OCI-LY3 (cell line): ENCODE data around the gene CEACAM6.

Experiments used
- H2AFZ ChIP-seq: fragments of 200-600, 300-600 bp; shearing (Covaris generic); 2 replicates; pipeline ENCODE4 v1.6.0; 2014; ENCODE audit warnings: antibody characterized with exemption, low read depth, low read length
- H3K27ac ChIP-seq: fragments of 200-600, 300-600 bp; sonication (generic); 2 replicates; pipeline ENCODE4 v1.5.1; 2014; ENCODE audit warnings: mild to moderate bottlenecking, low read length, moderate library complexity, mixed read lengths
- H3K27me3 ChIP-seq: fragments of 200-600, 300-600 bp; sonication (generic); 2 replicates; pipeline ENCODE4 v1.6.1; 2014; ENCODE audit warnings: low read depth, low read length, mixed read lengths
- H3K36me3 ChIP-seq: fragments of 200-600, 300-600 bp; sonication (generic); replicated peaks from 2 replicates; pipeline ENCODE3; 2014; ENCODE audit warnings: low read depth, low read length, mixed read lengths
- H3K4me1 ChIP-seq: fragments of 300-600, 200-600 bp; sonication (generic); 2 replicates; pipeline ENCODE4 v1.6.1; 2014; ENCODE audit warnings: low read length, mixed read lengths
- H3K4me2 ChIP-seq: fragments of 200-600, 300-600 bp; sonication (generic); 2 replicates; pipeline ENCODE4 v1.6.1; 2014; ENCODE audit warnings: low read length, mixed read lengths
- H3K4me3 ChIP-seq: fragments of 300-600, 200-600 bp; sonication (generic); 2 replicates; pipeline ENCODE4 v1.5.1; 2014; ENCODE audit warnings: antibody characterized with exemption, mild to moderate bottlenecking, low read length, moderate library complexity
- H3K79me2 ChIP-seq: fragments of 300-600, 200-600 bp; shearing (Covaris generic); 2 replicates; pipeline ENCODE4 v1.6.1; 2014; ENCODE audit warnings: mild to moderate bottlenecking, low read length, mixed read lengths
- H3K9ac ChIP-seq: fragments of 300-600, 200-600 bp; shearing (Covaris generic); 2 replicates; pipeline ENCODE4 v1.6.0; 2014; ENCODE audit warnings: mild to moderate bottlenecking, low read length, moderate library complexity
- H3K9me3 ChIP-seq: fragments of 200-600, 300-600 bp; shearing (Covaris generic); 2 replicates; pipeline ENCODE4 v1.6.1; 2014; ENCODE audit warnings: low read length, mixed read lengths; ENCODE audit not compliant: insufficient read depth
- H4K20me1 ChIP-seq: fragments of 200-600, 300-600 bp; sonication (generic); 2 replicates; pipeline ENCODE4 v1.6.1; 2016; ENCODE audit warnings: low read length, mixed read lengths; ENCODE audit not compliant: insufficient read depth
- CTCF ChIP-seq: fragments of 200-600, 300-600 bp; sonication (generic); IDR thresholded peaks from 2 replicates; pipeline ENCODE4 v1.5.1; 2014; ENCODE audit warnings: antibody characterized with exemption, low read length, low read depth
- EZH2phosphoT487 ChIP-seq: fragments of 200-600 bp; shearing (Covaris generic); IDR thresholded peaks from 2 replicates; pipeline ENCODE4 v1.6.1; 2018; ENCODE audit warnings: antibody characterized with exemption, mixed run types, low read depth

Gene CEACAM6

GRCh38 chr19:41810301-41810700 lies 55.0 kb downstream of the CEACAM6 start:
- H3K79me2 ChIP-seq: no peaks in the 10 kb centered on the region
- no peaks in the 10 kb centered on the region for H3K9me3 ChIP-seq
- TF ChIP-seq EZH2phosphoT487 (no peak), CTCF (no peak)
- no peak overlapping the region for H2AFZ ChIP-seq
- no peaks in the 10 kb centered on the region for H3K36me3 ChIP-seq
- peaks cover 13% of the 10 kb centered on the region for H3K4me1 ChIP-seq
- peak overlapping the region; percentile 46; the same call in 1 of the 2 replicates for H3K4me2 ChIP-seq
- 0 out of 2 replicates have a peak, but pooled peaks cover 2% of the 10 kb centered on the region for H3K27me3 ChIP-seq
- H3K9ac ChIP-seq: no peak overlapping the region
- no peak overlapping the region for H3K4me3 ChIP-seq
- no peak overlapping the region for H3K27ac ChIP-seq
- H4K20me1 ChIP-seq: no peaks in the 10 kb centered on the region

- Histone ChIP-seq H3K79me2 (no peaks in the 10 kb centered on the region), H3K27me3 (0 out of 2 replicates have a peak, but pooled peaks cover 2% of the 10 kb centered on the region), H3K36me3 (no peaks in the 10 kb centered on the region), H4K20me1 (no peaks in the 10 kb centered on the region), H3K9ac (no peak overlapping the region; the same call in 1 of the 2 replicates), H3K27ac (no peak overlapping the region), H2AFZ (peak overlapping the region; percentile 43; the same call in 1 of the 2 replicates), H3K4me2 (peak overlapping the region; percentile 46), H3K9me3 (no peaks in the 10 kb centered on the region), H3K4me1 (peaks cover 13% of the 10 kb centered on the region), H3K4me3 (no peak overlapping the region)
- no peak for TF ChIP-seq EZH2phosphoT487
- no peak for TF ChIP-seq CTCF
Observed at GRCh38 chr19:41811036-41811435, 55.7 kb downstream of the CEACAM6 start.

GRCh38 chr19:41811981-41812380 lies 56.7 kb downstream of the CEACAM6 start:
- Histone ChIP-seq H4K20me1 (no peaks in the 10 kb centered on the region), H3K36me3 (no peaks in the 10 kb centered on the region), H3K9me3 (no peaks in the 10 kb centered on the region), H3K27ac (no peak overlapping the region), H3K4me3 (no peak overlapping the region), H2AFZ (no peak overlapping the region), H3K27me3 (0 out of 2 replicates have a peak, but pooled peaks cover 2% of the 10 kb centered on the region), H3K79me2 (no peaks in the 10 kb centered on the region), H3K9ac (no peak overlapping the region), H3K4me1 (peaks cover 13% of the 10 kb centered on the region), H3K4me2 (no peak overlapping the region)
- TF ChIP-seq EZH2phosphoT487 (no peak), CTCF (no peak)

- H4K20me1 ChIP-seq: no peaks in the 10 kb centered on the region
- no peaks in the 10 kb centered on the region for H3K9me3 ChIP-seq
- peaks cover 13% of the 10 kb centered on the region for H3K4me1 ChIP-seq
- no peak overlapping the region for H3K9ac ChIP-seq
- H3K4me2 ChIP-seq: no peak overlapping the region
- H3K27me3 ChIP-seq: 0 out of 2 replicates have a peak, but pooled peaks cover 8% of the 10 kb centered on the region
- TF ChIP-seq CTCF (no peak), EZH2phosphoT487 (no peak)
- no peaks in the 10 kb centered on the region for H3K79me2 ChIP-seq
- no peak overlapping the region for H3K4me3 ChIP-seq
- no peak overlapping the region for H3K27ac ChIP-seq
- no peaks in the 10 kb centered on the region for H3K36me3 ChIP-seq
- no peak overlapping the region for H2AFZ ChIP-seq
Observed at GRCh38 chr19:41813911-41814310, 58.6 kb downstream of the CEACAM6 start.
